Calu3 (cell line): ENCODE data around the gene CUBN. TPM values are rescaled to one million over a fixed set of nuclear protein-coding genes. Genes with fewer than 3 reads are reported as not detected.

Experiments used
- BruUV-seq: library from RNA; stranded (reverse); fragments of 400-500 nt; replicated peaks from 2 replicates; lab custom pipeline; 2021; lab: Mats Ljungman, UMichigan
- CTCF ChIA-PET: fragments of 300-600 bp; sonication (Branson Sonifier 250); formaldehyde crosslinking; loops from one replicate; lab custom pipeline; 2022; ENCODE audit warnings: antibody characterized with exemption; lab: Charles Lee
- DNase-seq: peaks from one replicate; pipeline ENCODE4 v3.0.0; 2022
- H3K27ac Mint-ChIP-seq: one replicate; pipeline ENCODE4 v1.8.0; 2022; ENCODE audit warnings: mixed read lengths; ENCODE audit not compliant: unreplicated experiment
- H3K27me3 Mint-ChIP-seq: one replicate; pipeline ENCODE4 v1.8.0; 2022; ENCODE audit warnings: mixed read lengths; ENCODE audit not compliant: unreplicated experiment
- H3K36me3 Mint-ChIP-seq: one replicate; pipeline ENCODE4 v1.8.0; 2022; ENCODE audit warnings: mild to moderate bottlenecking, moderate library complexity, mixed read lengths; ENCODE audit not compliant: insufficient read depth, unreplicated experiment
- H3K4me1 Mint-ChIP-seq: one replicate; pipeline ENCODE4 v1.8.0; 2022; ENCODE audit warnings: mild to moderate bottlenecking, low read depth, mixed read lengths; ENCODE audit not compliant: unreplicated experiment
- H3K4me3 Mint-ChIP-seq: one replicate; pipeline ENCODE4 v1.8.0; 2022; ENCODE audit warnings: mild to moderate bottlenecking, low read depth, moderate library complexity, mixed read lengths; ENCODE audit not compliant: unreplicated experiment
- H3K9me3 Mint-ChIP-seq: one replicate; pipeline ENCODE4 v1.8.0; 2022; ENCODE audit warnings: low read depth, mixed read lengths; ENCODE audit not compliant: unreplicated experiment
- intact Hi-C: fragments of 100-400 bp; cut with micrococcal nuclease; formaldehyde crosslinking; loops from one replicate; pipeline ENCODE4 v1.10.0; 2022; ENCODE audit not compliant: unreplicated experiment
- total RNA-seq: library from RNA; stranded (reverse); gene quantifications from 2 replicates; pipeline ENCODE4 v1.2.3, GENCODE V29; 2022
- TF ChIP-seq, protein P1 (sequence below): fragments of 200-600 bp; IDR thresholded peaks from one replicate; pipeline ENCODE4 v1.8.0; 2022; ENCODE audit warnings: antibody characterized with exemption; ENCODE audit not compliant: unreplicated experiment

Gene CUBN
- total RNA-seq, 1 experiment from 2014 or later, result 0.92 TPM

GRCh38 chr10:16803464-16803863 is 326.1 kb downstream of the CUBN start:
- CTCF ChIA-PET, result no interaction called here

GRCh38 chr10:16799621-16800020 is 330.0 kb downstream of the CUBN start:
- intact Hi-C loops, result no loop called here

More at GRCh38 chr10:16803464-16803863, 326.1 kb downstream of the CUBN start:
- Mint-ChIP-seq H3K27me3 (no peaks in the 10 kb centered on the region), H3K9me3 (peaks cover under 1% of the 10 kb centered on the region), H3K27ac (no peak overlapping the region), H3K4me1 (no peaks in the 10 kb centered on the region), H3K4me3 (no peak overlapping the region), H3K36me3 (no peaks in the 10 kb centered on the region)
- DNase-seq, result no peak
- TF ChIP-seq, protein P1, sequence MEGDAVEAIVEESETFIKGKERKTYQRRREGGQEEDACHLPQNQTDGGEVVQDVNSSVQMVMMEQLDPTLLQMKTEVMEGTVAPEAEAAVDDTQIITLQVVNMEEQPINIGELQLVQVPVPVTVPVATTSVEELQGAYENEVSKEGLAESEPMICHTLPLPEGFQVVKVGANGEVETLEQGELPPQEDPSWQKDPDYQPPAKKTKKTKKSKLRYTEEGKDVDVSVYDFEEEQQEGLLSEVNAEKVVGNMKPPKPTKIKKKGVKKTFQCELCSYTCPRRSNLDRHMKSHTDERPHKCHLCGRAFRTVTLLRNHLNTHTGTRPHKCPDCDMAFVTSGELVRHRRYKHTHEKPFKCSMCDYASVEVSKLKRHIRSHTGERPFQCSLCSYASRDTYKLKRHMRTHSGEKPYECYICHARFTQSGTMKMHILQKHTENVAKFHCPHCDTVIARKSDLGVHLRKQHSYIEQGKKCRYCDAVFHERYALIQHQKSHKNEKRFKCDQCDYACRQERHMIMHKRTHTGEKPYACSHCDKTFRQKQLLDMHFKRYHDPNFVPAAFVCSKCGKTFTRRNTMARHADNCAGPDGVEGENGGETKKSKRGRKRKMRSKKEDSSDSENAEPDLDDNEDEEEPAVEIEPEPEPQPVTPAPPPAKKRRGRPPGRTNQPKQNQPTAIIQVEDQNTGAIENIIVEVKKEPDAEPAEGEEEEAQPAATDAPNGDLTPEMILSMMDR, result no peak
- BruUV-seq, result no TSS peak
- intact Hi-C loops, result no loop called here

DNA sequence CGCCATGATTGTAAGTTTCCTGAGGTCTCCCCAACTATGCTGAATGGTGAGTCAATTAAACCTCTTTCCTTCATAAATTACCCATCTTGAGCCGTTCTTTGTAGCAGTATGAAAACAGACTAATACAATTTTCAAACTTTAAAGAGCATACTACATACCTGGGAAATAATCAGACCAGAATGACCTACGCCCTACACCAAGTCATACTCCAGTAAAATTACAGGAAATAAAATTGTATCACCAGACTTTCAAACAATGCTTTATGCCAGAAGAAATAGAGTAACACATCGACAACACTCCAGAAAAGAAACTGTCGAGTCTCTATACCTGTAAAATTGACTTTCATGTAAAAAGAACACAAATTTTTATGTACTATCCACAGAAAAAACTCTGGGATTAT is 331.0 kb downstream of the CUBN start:
- no peaks in the 10 kb centered on the region for H3K4me1 Mint-ChIP-seq
- BruUV-seq, result no TSS peak

More at GRCh38 chr10:16799621-16800020, 330.0 kb downstream of the CUBN start:
- Mint-ChIP-seq H3K4me3 (no peak overlapping the region), H3K9me3 (peaks cover 2% of the 10 kb centered on the region), H3K4me1 (no peaks in the 10 kb centered on the region), H3K27me3 (no peaks in the 10 kb centered on the region), H3K27ac (no peak overlapping the region), H3K36me3 (no peaks in the 10 kb centered on the region)
- BruUV-seq, result no TSS peak
- CTCF ChIA-PET, result no interaction called here
- TF ChIP-seq, protein P1, result no peak
- DNase-seq, result no peak

GRCh38 chr10:16795410-16796073 is 334.1 kb downstream of the CUBN start:
- no TSS peak for BruUV-seq
- TF ChIP-seq, protein P1, result no peak
- intact Hi-C loops, result no loop called here
- H3K4me1 Mint-ChIP-seq, result no peaks in the 10 kb centered on the region
- no peaks in the 10 kb centered on the region for H3K27me3 Mint-ChIP-seq
- H3K4me3 Mint-ChIP-seq, result no peak overlapping the region
- no peaks in the 10 kb centered on the region for H3K36me3 Mint-ChIP-seq
- no peak for DNase-seq
- H3K9me3 Mint-ChIP-seq, result peaks cover 2% of the 10 kb centered on the region
- CTCF ChIA-PET, result no interaction called here
- H3K27ac Mint-ChIP-seq, result no peak overlapping the region

More for the DNA sequence above, 331.0 kb downstream of the CUBN start:
- no peak overlapping the region for H3K4me3 Mint-ChIP-seq
- peaks cover 2% of the 10 kb centered on the region for H3K9me3 Mint-ChIP-seq
- no peaks in the 10 kb centered on the region for H3K36me3 Mint-ChIP-seq
- CTCF ChIA-PET, result no interaction called here
- no peak for DNase-seq
- intact Hi-C loops, result no loop called here
- no peak overlapping the region for H3K27ac Mint-ChIP-seq
- TF ChIP-seq, protein P1, result no peak
- no peaks in the 10 kb centered on the region for H3K27me3 Mint-ChIP-seq
